ENCODE results near the gene VPS51. TPM values are rescaled to one million over a fixed set of nuclear protein-coding genes. Genes with fewer than 3 reads are reported as not detected.

VPS51 gene
- total RNA-seq, 1 experiment from 2014 or later, result 89.5 TPM

DNA sequence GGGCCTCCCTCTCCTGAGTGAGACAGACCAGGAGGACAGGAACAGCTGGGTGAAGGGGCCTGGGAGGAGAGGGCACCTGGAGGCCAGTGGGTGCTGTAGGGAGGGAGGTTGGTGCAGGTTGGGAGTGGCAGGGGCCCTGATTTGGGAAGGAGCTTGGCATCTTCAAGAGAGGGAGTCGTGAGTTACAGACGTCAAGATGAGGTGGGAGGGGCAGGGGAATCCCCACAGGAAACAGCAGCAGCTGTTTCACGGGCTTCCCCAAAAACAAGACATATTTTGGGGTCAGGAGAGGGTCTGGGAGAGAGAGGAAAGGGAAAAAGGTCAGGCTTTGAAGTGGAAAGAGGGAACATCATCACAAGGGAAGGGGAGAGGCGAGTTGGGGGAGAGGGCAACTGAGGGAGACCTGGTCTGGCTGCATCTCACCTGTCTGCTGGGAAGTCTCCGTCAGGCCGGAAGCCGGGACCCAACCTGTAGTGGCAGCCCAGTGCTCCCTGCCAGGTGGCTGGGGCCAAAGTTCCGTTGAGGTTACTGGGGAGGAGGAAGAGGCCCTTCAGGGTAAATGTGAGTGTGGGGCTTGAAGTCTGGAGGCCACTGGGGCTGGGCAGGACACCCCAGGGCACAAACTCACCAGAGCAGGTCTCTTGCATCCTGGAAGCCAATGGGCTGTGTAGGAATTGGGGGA lies 42.0 kb upstream of the VPS51 start:
- Histone ChIP-seq H3K36me3 (ENCODE audit: control insufficient read depth in 1 of 2, insufficient read depth in 2 of 2, low read length in 2 of 2) (no peaks in the 10 kb centered on the region), H3K9me3 (ENCODE audit: control insufficient read depth in 1 of 2, insufficient read depth in 1 of 2, low read depth in 1 of 2, low read length in 2 of 2) (no peaks in the 10 kb centered on the region), H3K4me2 (ENCODE audit: low read length) (no peak overlapping the region), H3K4me1 (ENCODE audit: control insufficient read depth in 1 of 2, insufficient read depth in 2 of 2, low read length in 2 of 2) (peaks cover 0 to 10% of the 10 kb centered on the region in 2 experiments; a peak in 3 of 4 replicates), H3K27ac (ENCODE audit: low read depth, low read length) (no peak overlapping the region), H4K20me1 (ENCODE audit: insufficient read depth) (no peaks in the 10 kb centered on the region), H3K4me3 (replicated peaks in 1 of 2; ENCODE audit: low read depth in 1 of 2, low read length in 2 of 2) (no peak overlapping the region), H3K9me2 (ENCODE audit: insufficient read depth) (no peaks in the 10 kb centered on the region), H2AFZ (ENCODE audit: low read depth, low read length, poor library complexity, severe bottlenecking) (no peak overlapping the region), H3K9ac (ENCODE audit: low read length) (no peak overlapping the region), H3K79me2 (ENCODE audit: insufficient read depth, low read length) (no peaks in the 10 kb centered on the region), H3K27me3 (ENCODE audit: insufficient read depth, low read length) (no peaks in the 10 kb centered on the region)
- TF ChIP-seq RAD21 (IDR thresholded peaks at IDR 0.05; ENCODE audit: low read depth) (no peak), CBX3 (IDR thresholded peaks at IDR 0.05; ENCODE audit: low read depth) (no peak), JUND (IDR thresholded peaks at IDR 0.05) (no peak), SIN3A (IDR thresholded peaks at IDR 0.05; ENCODE audit: low read depth) (no peak), ELF1 (IDR thresholded peaks at IDR 0.05; ENCODE audit: borderline replicate concordance, low read depth) (no peak), POLR2AphosphoS5 (IDR thresholded peaks at IDR 0.05; ENCODE audit: low read depth, low read length) (no peak), TCF7L2 (IDR thresholded peaks at IDR 0.05; ENCODE audit: borderline replicate concordance, extremely low read depth, insufficient read depth, insufficient read length) (no peak), ATF3 (IDR thresholded peaks at IDR 0.05) (no peak), CTCF (IDR thresholded peaks at IDR 0.05 in 2 of 3, conservative IDR thresholded peaks at IDR 0.05 in 1 of 3; ENCODE audit: borderline replicate concordance in 1 of 3, insufficient read depth in 1 of 3, low read depth in 2 of 3, low read length in 2 of 3) (no peak), EGR1 (IDR thresholded peaks at IDR 0.05; ENCODE audit: low read depth) (no peak), SRF (IDR thresholded peaks at IDR 0.05; ENCODE audit: low read depth) (no peak), ZFX (IDR thresholded peaks at IDR 0.05) (no peak), YY1 (IDR thresholded peaks at IDR 0.05; ENCODE audit: extremely low read depth, insufficient replicate concordance, low read depth, low read length) (no peak), POLR2A (IDR thresholded peaks at IDR 0.05; ENCODE audit: borderline replicate concordance, extremely low read depth, insufficient read depth, insufficient read length) (no peak)
- ChIA-PET CTCF (no interaction called here), RAD21 (ENCODE audit: low non-redundant PET in 1 of 2, low total read pairs in 2 of 2, uncharacterized antibody in 2 of 2, unreplicated experiment in 2 of 2) (no interaction called here), POLR2A (no interaction called here)
- ATAC-seq, result no peak
- BruUV-seq (replicated peaks), result no TSS peak
- intact Hi-C loops (cut with micrococcal nuclease), result no loop called here
- no peak for DNase-seq (ENCODE audit: low read depth, low spot score)

Data from HCT116 (cell line).